ENCODE data around the gene TPD52L2.

TPD52L2 gene

GRCh38 chr20:63881451-63882226 lies 16.6 kb downstream of the TPD52L2 start:
- no peak for DNase-seq (ENCODE audit: low read depth)
- in situ Hi-C loops (cut with HindIII; ENCODE audit: low sequenced_read_pairs), result no loop called here
- H3K4me3 ChIP-seq (ENCODE audit: low read depth, low read length), result no peak overlapping the region
- TF ChIP-seq, protein P1, sequence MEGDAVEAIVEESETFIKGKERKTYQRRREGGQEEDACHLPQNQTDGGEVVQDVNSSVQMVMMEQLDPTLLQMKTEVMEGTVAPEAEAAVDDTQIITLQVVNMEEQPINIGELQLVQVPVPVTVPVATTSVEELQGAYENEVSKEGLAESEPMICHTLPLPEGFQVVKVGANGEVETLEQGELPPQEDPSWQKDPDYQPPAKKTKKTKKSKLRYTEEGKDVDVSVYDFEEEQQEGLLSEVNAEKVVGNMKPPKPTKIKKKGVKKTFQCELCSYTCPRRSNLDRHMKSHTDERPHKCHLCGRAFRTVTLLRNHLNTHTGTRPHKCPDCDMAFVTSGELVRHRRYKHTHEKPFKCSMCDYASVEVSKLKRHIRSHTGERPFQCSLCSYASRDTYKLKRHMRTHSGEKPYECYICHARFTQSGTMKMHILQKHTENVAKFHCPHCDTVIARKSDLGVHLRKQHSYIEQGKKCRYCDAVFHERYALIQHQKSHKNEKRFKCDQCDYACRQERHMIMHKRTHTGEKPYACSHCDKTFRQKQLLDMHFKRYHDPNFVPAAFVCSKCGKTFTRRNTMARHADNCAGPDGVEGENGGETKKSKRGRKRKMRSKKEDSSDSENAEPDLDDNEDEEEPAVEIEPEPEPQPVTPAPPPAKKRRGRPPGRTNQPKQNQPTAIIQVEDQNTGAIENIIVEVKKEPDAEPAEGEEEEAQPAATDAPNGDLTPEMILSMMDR (IDR thresholded peaks at IDR 0.05; ENCODE audit: low read depth, low read length, missing control alignments), result no peak

DNA sequence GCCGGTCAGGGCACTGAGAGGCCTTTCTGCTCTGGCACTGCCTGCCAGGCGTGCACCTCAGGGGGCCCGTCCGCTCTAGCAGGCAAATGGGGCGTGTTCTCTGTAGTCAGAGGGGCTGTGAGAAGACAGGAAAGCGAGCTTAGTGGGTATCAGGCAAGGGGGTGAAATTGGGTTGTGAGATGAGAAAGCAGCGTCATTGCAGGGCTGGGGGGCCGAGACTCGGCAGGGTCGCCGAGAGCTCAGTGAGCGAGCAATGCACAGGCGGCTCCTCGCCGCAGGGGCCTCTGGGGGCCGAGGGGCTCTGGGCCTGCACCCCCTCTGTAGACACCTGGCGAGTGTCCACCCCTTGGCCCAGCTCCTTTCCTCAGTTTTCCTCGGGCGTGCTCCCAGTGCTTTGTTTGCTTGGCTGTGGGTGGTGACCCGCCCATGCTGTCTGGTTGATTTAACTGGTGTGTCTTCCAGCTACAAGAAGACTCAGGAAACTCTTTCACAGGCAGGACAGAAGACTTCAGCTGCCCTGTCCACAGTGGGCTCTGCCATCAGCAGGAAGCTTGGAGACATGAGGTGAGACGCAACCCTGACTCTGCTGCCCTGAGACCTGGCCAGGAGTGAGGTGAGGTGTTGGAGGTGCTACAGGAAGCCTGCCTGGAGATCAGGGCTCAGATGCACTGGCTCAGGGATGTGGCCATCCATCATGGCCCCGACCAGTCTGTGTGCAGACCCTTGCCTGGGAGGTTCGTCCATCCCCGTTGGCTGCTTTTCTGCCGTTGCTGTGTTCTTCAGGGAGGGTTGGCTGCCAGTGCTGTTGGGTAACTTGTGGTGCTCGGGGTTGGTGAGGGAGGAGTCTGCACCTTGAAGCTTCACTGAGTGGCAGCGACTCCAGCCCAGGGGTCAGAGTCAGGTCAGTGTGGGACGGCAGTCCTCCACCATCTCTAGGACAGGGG lies 17.5 kb downstream of the TPD52L2 start:
- TF ChIP-seq, protein P1 (IDR thresholded peaks at IDR 0.05; ENCODE audit: low read depth, low read length, missing control alignments), result no peak
- H3K4me3 ChIP-seq (ENCODE audit: low read depth, low read length), result no peak overlapping the region
- DNase-seq (ENCODE audit: low read depth), result no peak
- in situ Hi-C loops (cut with HindIII; ENCODE audit: low sequenced_read_pairs), result no loop called here

DNA sequence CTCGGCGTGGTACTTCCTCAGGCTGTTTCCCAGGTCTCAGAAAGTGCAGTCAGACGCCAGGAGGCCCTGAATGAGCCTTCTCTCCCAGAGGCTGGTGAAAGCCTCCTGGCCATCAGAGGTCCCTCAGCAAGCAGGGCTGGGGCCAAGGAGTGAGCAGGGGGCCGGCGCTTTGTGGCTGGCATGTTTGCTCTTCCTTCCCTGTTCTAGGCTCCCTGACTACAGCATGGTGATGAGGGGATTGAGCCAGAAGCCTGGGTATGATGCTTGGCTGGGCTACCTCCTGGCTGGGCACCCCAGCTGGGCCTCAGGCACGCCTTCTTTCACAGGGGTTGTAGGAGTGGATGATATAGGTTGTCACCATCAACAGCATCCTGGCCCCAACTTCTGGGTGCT lies 18.1 kb downstream of the TPD52L2 start:
- in situ Hi-C loops (cut with HindIII; ENCODE audit: low sequenced_read_pairs), result no loop called here
- no peak for DNase-seq (ENCODE audit: low read depth)
- TF ChIP-seq, protein P1 (IDR thresholded peaks at IDR 0.05; ENCODE audit: low read depth, low read length, missing control alignments), result no peak
- no peak overlapping the region for H3K4me3 ChIP-seq (ENCODE audit: low read depth, low read length)

DNA sequence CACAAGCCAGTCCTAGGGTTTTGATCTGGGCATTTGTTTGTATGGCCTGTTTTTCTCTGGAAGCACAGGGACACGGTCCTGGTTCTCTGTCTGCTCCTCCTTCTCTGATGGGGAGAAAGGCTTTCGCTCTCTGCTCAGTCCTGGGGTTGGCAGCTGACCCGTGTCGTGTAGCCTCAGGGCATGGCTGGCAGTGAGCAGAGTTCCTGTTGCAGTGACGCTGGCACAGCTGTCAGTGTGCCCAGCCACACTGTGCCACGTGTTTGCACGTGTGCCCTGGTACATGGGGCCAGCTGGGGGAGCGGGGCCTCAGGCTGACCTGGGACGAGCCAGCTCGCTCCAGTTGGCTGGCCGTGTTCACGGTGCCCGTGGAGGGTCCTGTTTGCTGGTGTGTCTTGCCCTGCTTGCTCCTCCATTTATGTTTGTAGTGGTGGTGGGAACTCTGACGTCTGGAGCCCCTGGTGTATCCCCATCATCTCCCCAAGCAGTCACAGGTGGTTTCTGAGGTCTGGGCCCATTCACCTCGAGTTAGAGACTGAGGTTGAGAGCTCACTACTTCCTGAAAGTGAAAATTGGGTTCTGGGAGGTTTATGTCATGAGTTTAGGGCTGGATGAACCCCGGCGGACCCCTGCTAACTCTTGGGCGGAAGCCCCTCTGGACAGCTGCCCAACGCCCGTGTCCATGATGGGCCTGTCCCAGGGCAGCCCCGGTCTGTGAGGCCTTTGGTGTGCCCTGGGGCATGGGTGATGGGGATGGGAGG lies 19.6 kb downstream of the TPD52L2 start:
- no peak overlapping the region for H3K4me3 ChIP-seq (ENCODE audit: low read depth, low read length)
- DNase-seq (ENCODE audit: low read depth), result no peak
- in situ Hi-C loops (cut with HindIII; ENCODE audit: low sequenced_read_pairs), result no loop called here
- TF ChIP-seq, protein P1 (IDR thresholded peaks at IDR 0.05; ENCODE audit: low read depth, low read length, missing control alignments), result no peak

DNA sequence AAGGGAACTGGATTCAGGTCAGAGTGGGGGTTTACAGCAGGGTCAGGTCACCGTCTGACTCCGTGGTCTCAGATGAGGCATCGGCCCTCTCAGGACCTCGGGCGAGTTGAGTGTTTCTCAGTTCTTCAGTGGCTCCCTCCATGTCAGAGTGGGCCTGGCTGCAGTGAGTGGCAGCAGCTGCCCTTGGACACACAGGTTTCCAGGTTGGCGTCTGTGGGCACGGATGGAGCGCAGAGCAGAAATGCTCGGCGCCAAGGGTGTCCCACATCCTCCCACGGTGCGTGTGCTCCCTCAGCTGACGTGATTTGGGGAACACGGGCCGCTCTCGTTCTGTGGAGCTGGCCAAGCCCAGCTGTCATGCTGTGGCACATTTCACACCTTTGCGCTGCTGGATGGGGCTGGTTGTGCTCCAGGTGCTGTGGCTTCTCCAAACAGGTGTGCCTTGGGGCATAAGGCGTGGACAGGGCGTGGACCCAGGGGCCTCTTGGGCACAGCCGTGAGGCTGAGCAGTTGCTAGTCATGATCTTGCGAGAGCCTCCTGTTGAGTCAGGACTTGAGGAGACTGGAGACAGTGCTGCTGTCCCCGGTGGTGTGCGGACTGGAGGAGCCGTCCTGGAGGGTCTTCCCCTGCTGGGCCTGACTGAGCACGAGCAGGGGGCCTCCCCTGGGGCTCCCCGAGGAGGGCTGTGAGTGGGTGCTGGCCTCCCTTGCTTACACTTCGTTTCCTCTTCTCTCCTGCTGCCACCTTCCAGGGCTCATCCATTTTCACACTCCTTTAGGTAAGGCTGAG lies 20.4 kb downstream of the TPD52L2 start:
- TF ChIP-seq, protein P1 (IDR thresholded peaks at IDR 0.05; ENCODE audit: low read depth, low read length, missing control alignments), result no peak
- no peak for DNase-seq (ENCODE audit: low read depth)
- H3K4me3 ChIP-seq (ENCODE audit: low read depth, low read length), result no peak overlapping the region
- in situ Hi-C loops (cut with HindIII; ENCODE audit: low sequenced_read_pairs), result no loop called here
